GM10847 (cell line): ENCODE measurements around the gene LAMB2.
A peak's percentile ranks its signal among the peaks of the same experiment; 100 is the strongest.

ENCODE experiments used
- POLR2A ChIP-seq: IDR thresholded peaks from 2 replicates; pipeline ENCODE4 v1.6.1; 2011; ENCODE audit not compliant: insufficient read length; ENCODE audit errors: extremely low read depth

The LAMB2 gene

GRCh38 chr3:49112262-49112661 is 20.6 kb downstream of the LAMB2 start:
- no peak for TF ChIP-seq POLR2A

- no peak for TF ChIP-seq POLR2A
Measured at GRCh38 chr3:49111347-49111746, 21.5 kb downstream of the LAMB2 start.

GRCh38 chr3:49110780-49111179 is 22.1 kb downstream of the LAMB2 start:
- no peak for TF ChIP-seq POLR2A

- no peak for TF ChIP-seq POLR2A
Measured at GRCh38 chr3:49108346-49108745, 24.5 kb downstream of the LAMB2 start.

- TF ChIP-seq POLR2A, result peak; percentile 62
Measured at GRCh38 chr3:49104427-49105291, 28.2 kb downstream of the LAMB2 start, which contains the start of gene QARS1. TSS of gene QARS1 (minus strand) at chr3:49104757. CDS start at chr3:49104733, 24 bp downstream.

GRCh38 chr3:49104052-49104426 is 28.8 kb downstream of the LAMB2 start:
- TF ChIP-seq POLR2A, result no peak

GRCh38 chr3:49100046-49100615 is 32.7 kb downstream of the LAMB2 start:
- TF ChIP-seq POLR2A, result no peak

- TF ChIP-seq POLR2A, result no peak
Measured at GRCh38 chr3:49098910-49099630, 33.8 kb downstream of the LAMB2 start.

GRCh38 chr3:49098429-49098828 is 34.4 kb downstream of the LAMB2 start:
- no peak for TF ChIP-seq POLR2A

GRCh38 chr3:49093853-49094767 is 38.7 kb downstream of the LAMB2 start, which contains the start of gene QRICH1:
TSS of gene QRICH1 (minus strand) at chr3:49094071. CDS start at chr3:49077017, 17,054 bp downstream.
- peak; percentile 73 for TF ChIP-seq POLR2A

- TF ChIP-seq POLR2A, result no peak
Measured at GRCh38 chr3:49092938-49093852, 39.7 kb downstream of the LAMB2 start.

GRCh38 chr3:49081429-49081828 is 51.4 kb downstream of the LAMB2 start:
- no peak for TF ChIP-seq POLR2A

GRCh38 chr3:49079270-49079669 is 53.6 kb downstream of the LAMB2 start:
- no peak for TF ChIP-seq POLR2A

- TF ChIP-seq POLR2A, result no peak
Measured at GRCh38 chr3:49076646-49077045, 56.2 kb downstream of the LAMB2 start.
